Body of pancreas (tissue), 4 donors: Measurements from ENCODE around the gene C5orf52.
"Not testable (repeated sequence)": the region's sequence is repeated elsewhere in the genome, so short reads cannot be mapped to it uniquely, and the experiment has no call there.

Source experiments
- CTCF ChIP-seq, 7 experiments: fragments of 450-650 bp in 4 of 7; fragments of 200-600 bp in 3 of 7; sonication (generic) in 3 of 7; IDR thresholded peaks; one replicate each; pipeline ENCODE4 v1.5.1; 2016 to 2019; ENCODE audit warnings: antibody characterized with exemption in 7 of 7
- POLR2A ChIP-seq, 3 donors: fragments of 450-650 bp; IDR thresholded peaks; one replicate each; pipeline ENCODE4 v1.6.1; 2016; ENCODE audit warnings: antibody characterized with exemption in 3 of 3, mild to moderate bottlenecking in 2 of 3

GRCh38 chr5:157722895-157723294, 51.6 kb downstream of the C5orf52 start:
- TF ChIP-seq POLR2A, CTCF (IDR thresholded peaks at IDR 0.05): not testable (repeated sequence)
